Measurements from ENCODE around the gene DLG2. TPM values are rescaled to one million over a fixed set of nuclear protein-coding genes. Genes with fewer than 3 reads are reported as not detected.

Gene DLG2
- total RNA-seq, 1 donor from 2014 or later, result 5.9 TPM

DNA sequence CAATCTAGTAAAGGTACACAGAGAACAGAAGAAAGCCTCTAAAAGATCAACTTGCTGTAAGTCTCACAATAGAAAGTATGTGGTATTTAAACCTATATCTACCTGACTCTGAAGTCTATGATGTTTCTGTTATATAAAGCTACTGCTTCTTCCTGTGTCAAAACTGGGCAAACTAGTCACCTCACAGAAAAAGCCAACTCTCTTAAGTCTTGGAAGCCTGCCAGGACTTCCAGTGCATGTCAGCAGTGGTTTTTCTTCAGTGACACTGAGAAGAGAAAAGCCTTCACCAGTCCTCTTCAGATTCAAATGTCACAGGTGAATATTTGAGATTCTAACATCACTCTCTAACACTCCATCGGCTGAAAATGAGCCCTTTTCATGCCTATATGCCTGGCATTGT lies 808.0 kb downstream of the DLG2 start:
- no peaks in the 10 kb centered on the region for H3K36me3 Mint-ChIP-seq
- DNase-seq (ENCODE audit: extremely low spot score, unreplicated experiment), result no peak
- H3K4me3 Mint-ChIP-seq, result no peak overlapping the region
- peak overlapping the region; percentile 71 for H3K27ac Mint-ChIP-seq
- H3K4me1 Mint-ChIP-seq (ENCODE audit: unreplicated experiment), result peaks cover 9% of the 10 kb centered on the region
- H3K27me3 Mint-ChIP-seq, result no peaks in the 10 kb centered on the region
- H3K9me3 Mint-ChIP-seq, result no peaks in the 10 kb centered on the region
- TF ChIP-seq, protein P1, sequence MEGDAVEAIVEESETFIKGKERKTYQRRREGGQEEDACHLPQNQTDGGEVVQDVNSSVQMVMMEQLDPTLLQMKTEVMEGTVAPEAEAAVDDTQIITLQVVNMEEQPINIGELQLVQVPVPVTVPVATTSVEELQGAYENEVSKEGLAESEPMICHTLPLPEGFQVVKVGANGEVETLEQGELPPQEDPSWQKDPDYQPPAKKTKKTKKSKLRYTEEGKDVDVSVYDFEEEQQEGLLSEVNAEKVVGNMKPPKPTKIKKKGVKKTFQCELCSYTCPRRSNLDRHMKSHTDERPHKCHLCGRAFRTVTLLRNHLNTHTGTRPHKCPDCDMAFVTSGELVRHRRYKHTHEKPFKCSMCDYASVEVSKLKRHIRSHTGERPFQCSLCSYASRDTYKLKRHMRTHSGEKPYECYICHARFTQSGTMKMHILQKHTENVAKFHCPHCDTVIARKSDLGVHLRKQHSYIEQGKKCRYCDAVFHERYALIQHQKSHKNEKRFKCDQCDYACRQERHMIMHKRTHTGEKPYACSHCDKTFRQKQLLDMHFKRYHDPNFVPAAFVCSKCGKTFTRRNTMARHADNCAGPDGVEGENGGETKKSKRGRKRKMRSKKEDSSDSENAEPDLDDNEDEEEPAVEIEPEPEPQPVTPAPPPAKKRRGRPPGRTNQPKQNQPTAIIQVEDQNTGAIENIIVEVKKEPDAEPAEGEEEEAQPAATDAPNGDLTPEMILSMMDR (conservative IDR thresholded peaks at IDR 0.05), result no peak

DNA sequence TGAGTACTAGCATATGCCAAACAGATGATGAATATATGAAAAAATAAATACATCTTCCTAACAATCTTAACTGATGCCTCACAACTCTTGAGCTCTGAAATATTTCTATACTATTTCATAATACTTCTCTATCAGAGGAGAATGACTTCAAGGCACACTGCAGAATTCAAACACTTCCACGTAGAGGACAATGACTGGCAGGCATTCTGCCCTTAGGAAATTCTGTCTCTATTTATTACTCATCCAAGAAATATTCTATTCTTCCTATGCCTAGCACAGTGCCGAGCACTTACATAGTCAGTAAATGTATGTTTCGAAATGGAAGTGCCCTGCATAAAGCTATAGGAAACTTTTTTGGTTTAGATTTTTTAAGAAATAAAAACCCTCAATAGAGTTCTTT lies 809.1 kb downstream of the DLG2 start:
- Mint-ChIP-seq H3K36me3 (no peaks in the 10 kb centered on the region), H3K4me3 (no peak overlapping the region), H3K4me1 (ENCODE audit: unreplicated experiment) (peaks cover 9% of the 10 kb centered on the region), H3K9me3 (no peaks in the 10 kb centered on the region), H3K27ac (no peak overlapping the region), H3K27me3 (no peaks in the 10 kb centered on the region)
- TF ChIP-seq, protein P1 (conservative IDR thresholded peaks at IDR 0.05), result no peak
- no peak for DNase-seq (ENCODE audit: extremely low spot score, unreplicated experiment)

DNA sequence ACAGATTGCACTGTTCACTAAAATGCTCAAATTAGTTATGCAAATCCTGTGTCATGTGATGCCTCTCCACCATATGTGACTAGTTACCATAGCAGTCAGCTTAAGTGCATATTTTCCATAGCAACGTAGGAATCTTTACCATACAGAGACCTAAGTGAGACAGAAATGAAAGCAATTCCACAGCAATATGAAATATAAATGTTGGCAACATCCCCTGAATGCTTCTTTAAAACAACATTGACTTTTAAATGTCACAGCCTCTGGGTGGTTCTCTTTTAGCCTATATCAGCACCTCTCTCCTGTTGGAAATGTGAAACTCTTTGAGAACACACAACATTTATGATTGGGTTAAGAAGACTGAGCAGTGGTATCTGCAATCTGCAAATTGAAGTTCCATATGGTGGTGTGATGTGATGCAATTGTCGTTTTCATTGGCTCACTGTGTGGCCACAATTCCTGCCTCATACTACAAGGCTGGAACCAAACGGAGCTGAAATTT lies 814.6 kb downstream of the DLG2 start:
- no peak overlapping the region for H3K4me3 Mint-ChIP-seq
- no peaks in the 10 kb centered on the region for H3K9me3 Mint-ChIP-seq
- no peaks in the 10 kb centered on the region for H3K4me1 Mint-ChIP-seq (ENCODE audit: unreplicated experiment)
- no peaks in the 10 kb centered on the region for H3K27me3 Mint-ChIP-seq
- TF ChIP-seq, protein P1 (conservative IDR thresholded peaks at IDR 0.05), result no peak
- DNase-seq (ENCODE audit: extremely low spot score, unreplicated experiment), result no peak
- H3K27ac Mint-ChIP-seq, result no peak overlapping the region
- no peaks in the 10 kb centered on the region for H3K36me3 Mint-ChIP-seq

DNA sequence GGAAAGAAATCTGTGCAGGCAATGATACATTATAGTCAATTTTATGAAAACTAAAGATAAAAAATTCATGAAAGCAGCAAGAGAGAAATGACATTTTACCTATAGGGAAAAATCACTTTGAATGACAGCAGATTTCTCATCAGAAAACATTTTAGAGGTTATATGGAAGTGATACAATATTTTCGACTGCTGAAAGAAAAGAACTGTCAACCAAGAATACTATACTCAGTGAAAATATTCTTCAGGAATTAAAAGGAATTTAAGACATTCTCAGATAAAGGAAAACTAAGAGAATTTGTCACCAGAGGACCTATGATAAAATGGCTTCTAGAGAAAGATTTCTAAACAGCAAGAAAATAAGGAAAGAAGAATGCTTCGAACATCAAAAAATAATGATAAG lies 820.8 kb downstream of the DLG2 start:
- H3K27ac Mint-ChIP-seq, result no peak overlapping the region
- H3K27me3 Mint-ChIP-seq, result no peaks in the 10 kb centered on the region
- TF ChIP-seq, protein P1 (conservative IDR thresholded peaks at IDR 0.05), result no peak
- no peak overlapping the region for H3K4me3 Mint-ChIP-seq
- no peaks in the 10 kb centered on the region for H3K36me3 Mint-ChIP-seq
- no peak for DNase-seq (ENCODE audit: extremely low spot score, unreplicated experiment)
- no peaks in the 10 kb centered on the region for H3K9me3 Mint-ChIP-seq
- no peaks in the 10 kb centered on the region for H3K4me1 Mint-ChIP-seq (ENCODE audit: unreplicated experiment)

DNA sequence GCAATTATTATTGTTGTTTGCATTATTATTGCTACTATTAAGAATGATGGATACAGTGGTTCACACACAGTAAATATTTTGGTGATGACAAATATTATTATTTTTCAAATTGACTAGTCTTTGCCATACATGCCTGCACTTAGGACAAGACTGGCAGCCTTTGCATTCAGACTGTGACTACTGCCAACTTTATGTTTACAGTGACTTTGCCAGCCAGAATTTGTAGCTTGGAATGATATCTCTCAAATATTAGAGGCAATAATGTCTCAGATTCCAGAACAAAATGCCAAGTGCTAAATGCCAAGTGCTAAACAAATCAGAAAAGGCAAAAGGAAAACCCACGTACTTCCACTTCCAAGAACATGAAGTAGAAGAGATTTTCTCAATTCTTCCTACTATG lies 823.1 kb downstream of the DLG2 start:
- no peak for DNase-seq (ENCODE audit: extremely low spot score, unreplicated experiment)
- TF ChIP-seq, protein P1 (conservative IDR thresholded peaks at IDR 0.05), result no peak
- Mint-ChIP-seq H3K36me3 (no peaks in the 10 kb centered on the region), H3K27me3 (no peaks in the 10 kb centered on the region), H3K4me3 (no peak overlapping the region), H3K9me3 (no peaks in the 10 kb centered on the region), H3K4me1 (ENCODE audit: unreplicated experiment) (no peaks in the 10 kb centered on the region), H3K27ac (no peak overlapping the region)
